Measurements from ENCODE around the gene OSBP2.

DNA sequence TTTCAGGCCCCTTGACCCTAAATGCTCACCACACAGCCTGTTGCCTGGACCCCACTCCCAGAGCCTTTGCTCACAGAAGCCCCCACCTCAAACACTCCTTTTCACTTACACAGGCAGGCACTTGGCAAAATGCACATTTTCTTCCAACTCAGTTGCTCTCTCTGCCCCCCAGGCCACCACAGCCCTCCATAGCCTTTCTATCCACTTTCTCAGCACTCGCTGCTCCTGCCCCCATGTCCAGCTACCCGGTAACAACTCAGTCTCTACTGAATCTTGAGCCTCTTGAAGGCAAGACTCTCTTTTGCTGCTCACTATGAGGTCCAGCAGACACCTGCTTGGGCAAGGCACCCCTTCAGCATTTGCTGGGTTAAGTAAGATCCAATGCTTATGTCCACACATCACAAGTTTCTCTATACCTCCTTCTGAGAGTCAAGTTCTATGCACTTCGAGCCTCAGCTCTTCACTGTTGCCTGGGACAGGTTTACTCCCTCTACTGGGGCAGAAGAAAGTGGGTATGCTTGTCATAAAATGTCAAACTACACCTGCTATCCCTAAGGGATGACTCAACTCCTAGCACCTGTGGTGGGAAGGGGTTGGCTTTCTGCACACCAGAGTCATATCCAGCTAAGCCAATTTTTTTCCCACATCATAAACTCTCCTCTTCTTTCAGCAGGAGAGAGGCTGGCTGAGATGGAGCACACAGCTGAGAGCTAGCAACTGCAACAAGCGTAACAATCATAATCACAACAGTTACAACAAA lies 237.0 kb downstream of the OSBP2 start:
- TF ChIP-seq ARNTL (CRISPR knock-in tag; IDR thresholded peaks at IDR 0.05; ENCODE audit: borderline replicate concordance, low read depth): no peak
- no peak for TF ChIP-seq ESRRG (CRISPR knock-in tag; IDR thresholded peaks at IDR 0.05)
- TF ChIP-seq PATZ1 (CRISPR knock-in tag; IDR thresholded peaks at IDR 0.05; ENCODE audit: borderline replicate concordance): no peak
- TF ChIP-seq OSR1 (CRISPR knock-in tag; IDR thresholded peaks at IDR 0.05): no peak

All from SK-N-SH treated with all-trans-retinoic acid at 6 μM for 48 hours (cell line).